MG63 (cell line): Measurements from ENCODE around the gene PLD1. TPM values are rescaled to one million over a fixed set of nuclear protein-coding genes. Genes with fewer than 3 reads are reported as not detected.

Experiments
- DNase-seq: peaks from one replicate; pipeline ENCODE4 v3.0.0-alpha.2; 2020
- H3K27me3 ChIP-seq: fragments of 250-450 bp; sonication (Bioruptor Pico); 2 replicates; pipeline ENCODE4 v1.5.1; 2020; ENCODE audit warnings: mild to moderate bottlenecking, moderate library complexity
- H3K36me3 ChIP-seq: fragments of 250-450 bp; sonication (Bioruptor Pico); 2 replicates; pipeline ENCODE4 v1.5.1; 2020; ENCODE audit warnings: mild to moderate bottlenecking, moderate library complexity
- H3K4me3 ChIP-seq: fragments of 250-450 bp; sonication (Bioruptor Pico); 2 replicates; pipeline ENCODE4 v1.5.1; 2020; ENCODE audit warnings: mild to moderate bottlenecking, moderate library complexity
- H3K9me3 ChIP-seq: fragments of 250-450 bp; sonication (Bioruptor Pico); 2 replicates; pipeline ENCODE4 v1.5.1; 2020; ENCODE audit warnings: mild to moderate bottlenecking, moderate library complexity
- total RNA-seq: library from RNA; depleted of rRNA; stranded (reverse); fragments of >200 nt; shearing (Covaris generic); gene quantifications from 2 replicates; pipeline ENCODE4 v1.2.3, GENCODE V29; 2014; ENCODE audit warnings: low replicate concordance

Gene PLD1
- total RNA-seq, 1 experiment from 2014 or later = 3.2 TPM

GRCh38 chr3:171790898-171791691 is 19.2 kb downstream of the PLD1 start:
- no peaks in the 10 kb centered on the region for H3K9me3 ChIP-seq
- H3K27me3 ChIP-seq = no peaks in the 10 kb centered on the region
- no peak overlapping the region for H3K4me3 ChIP-seq
- no peaks in the 10 kb centered on the region for H3K36me3 ChIP-seq
- DNase-seq = no peak

- no peak overlapping the region for H3K4me3 ChIP-seq
- DNase-seq = no peak
- H3K9me3 ChIP-seq = no peaks in the 10 kb centered on the region
- no peaks in the 10 kb centered on the region for H3K36me3 ChIP-seq
- H3K27me3 ChIP-seq = no peaks in the 10 kb centered on the region
Measured at GRCh38 chr3:171790574-171790897, 19.7 kb downstream of the PLD1 start.

GRCh38 chr3:171789759-171790505 is 20.4 kb downstream of the PLD1 start:
- no peak for DNase-seq
- no peaks in the 10 kb centered on the region for H3K36me3 ChIP-seq
- no peak overlapping the region for H3K4me3 ChIP-seq
- no peaks in the 10 kb centered on the region for H3K9me3 ChIP-seq
- H3K27me3 ChIP-seq = no peaks in the 10 kb centered on the region

GRCh38 chr3:171788546-171789351 is 21.5 kb downstream of the PLD1 start:
- Histone ChIP-seq H3K9me3 (no peaks in the 10 kb centered on the region), H3K4me3 (no peak overlapping the region), H3K27me3 (no peaks in the 10 kb centered on the region), H3K36me3 (no peaks in the 10 kb centered on the region)
- no peak for DNase-seq

- no peaks in the 10 kb centered on the region for H3K36me3 ChIP-seq
- no peak for DNase-seq
- no peaks in the 10 kb centered on the region for H3K27me3 ChIP-seq
- H3K9me3 ChIP-seq = no peaks in the 10 kb centered on the region
- H3K4me3 ChIP-seq = no peak overlapping the region
Measured at GRCh38 chr3:171786997-171787396, 23.3 kb downstream of the PLD1 start.

- no peak for DNase-seq
- Histone ChIP-seq H3K27me3 (no peaks in the 10 kb centered on the region), H3K36me3 (no peaks in the 10 kb centered on the region), H3K4me3 (no peak overlapping the region), H3K9me3 (no peaks in the 10 kb centered on the region)
Measured at GRCh38 chr3:171784937-171785336, 25.3 kb downstream of the PLD1 start.

- no peaks in the 10 kb centered on the region for H3K36me3 ChIP-seq
- no peaks in the 10 kb centered on the region for H3K27me3 ChIP-seq
- DNase-seq = no peak
- H3K4me3 ChIP-seq = no peak overlapping the region
- H3K9me3 ChIP-seq = no peaks in the 10 kb centered on the region
Measured at GRCh38 chr3:171784387-171784786, 25.9 kb downstream of the PLD1 start.

GRCh38 chr3:171783626-171784025 is 26.7 kb downstream of the PLD1 start:
- Histone ChIP-seq H3K36me3 (no peaks in the 10 kb centered on the region), H3K9me3 (no peaks in the 10 kb centered on the region), H3K27me3 (no peaks in the 10 kb centered on the region), H3K4me3 (no peak overlapping the region)
- DNase-seq = no peak

GRCh38 chr3:171783086-171783485 is 27.2 kb downstream of the PLD1 start:
- no peak overlapping the region for H3K4me3 ChIP-seq
- no peak for DNase-seq
- H3K9me3 ChIP-seq = no peaks in the 10 kb centered on the region
- H3K27me3 ChIP-seq = no peaks in the 10 kb centered on the region
- H3K36me3 ChIP-seq = no peaks in the 10 kb centered on the region

- DNase-seq = no peak
- no peaks in the 10 kb centered on the region for H3K27me3 ChIP-seq
- H3K4me3 ChIP-seq = no peak overlapping the region
- no peaks in the 10 kb centered on the region for H3K36me3 ChIP-seq
- no peaks in the 10 kb centered on the region for H3K9me3 ChIP-seq
Measured at GRCh38 chr3:171782617-171783016, 27.7 kb downstream of the PLD1 start.

GRCh38 chr3:171781711-171782127 is 28.6 kb downstream of the PLD1 start:
- Histone ChIP-seq H3K36me3 (no peaks in the 10 kb centered on the region), H3K9me3 (no peaks in the 10 kb centered on the region), H3K4me3 (no peak overlapping the region), H3K27me3 (no peaks in the 10 kb centered on the region)
- no peak for DNase-seq

- DNase-seq = no peak
- Histone ChIP-seq H3K27me3 (no peaks in the 10 kb centered on the region), H3K9me3 (no peaks in the 10 kb centered on the region), H3K4me3 (no peak overlapping the region), H3K36me3 (no peaks in the 10 kb centered on the region)
Measured at GRCh38 chr3:171778493-171778892, 31.8 kb downstream of the PLD1 start.

GRCh38 chr3:171777596-171777995 is 32.7 kb downstream of the PLD1 start:
- DNase-seq = no peak
- Histone ChIP-seq H3K4me3 (no peak overlapping the region), H3K9me3 (no peaks in the 10 kb centered on the region), H3K36me3 (no peaks in the 10 kb centered on the region), H3K27me3 (no peaks in the 10 kb centered on the region)

- Histone ChIP-seq H3K27me3 (no peaks in the 10 kb centered on the region), H3K36me3 (no peaks in the 10 kb centered on the region), H3K4me3 (no peak overlapping the region), H3K9me3 (no peaks in the 10 kb centered on the region)
- DNase-seq = no peak
Measured at GRCh38 chr3:171776839-171777583, 33.3 kb downstream of the PLD1 start.

GRCh38 chr3:171776411-171776810 is 33.9 kb downstream of the PLD1 start:
- Histone ChIP-seq H3K9me3 (no peaks in the 10 kb centered on the region), H3K27me3 (no peaks in the 10 kb centered on the region), H3K4me3 (no peak overlapping the region), H3K36me3 (no peaks in the 10 kb centered on the region)
- no peak for DNase-seq

GRCh38 chr3:171775943-171776342 is 34.3 kb downstream of the PLD1 start:
- no peaks in the 10 kb centered on the region for H3K36me3 ChIP-seq
- H3K9me3 ChIP-seq = no peaks in the 10 kb centered on the region
- no peak overlapping the region for H3K4me3 ChIP-seq
- no peaks in the 10 kb centered on the region for H3K27me3 ChIP-seq
- no peak for DNase-seq

GRCh38 chr3:171774521-171774920 is 35.8 kb downstream of the PLD1 start:
- DNase-seq = no peak
- H3K9me3 ChIP-seq = no peaks in the 10 kb centered on the region
- no peaks in the 10 kb centered on the region for H3K36me3 ChIP-seq
- H3K4me3 ChIP-seq = no peak overlapping the region
- H3K27me3 ChIP-seq = no peaks in the 10 kb centered on the region
